ENCODE data around the gene TSPYL4.
A peak's percentile ranks its signal among the peaks of the same experiment; 100 is the strongest.

Gene TSPYL4

DNA sequence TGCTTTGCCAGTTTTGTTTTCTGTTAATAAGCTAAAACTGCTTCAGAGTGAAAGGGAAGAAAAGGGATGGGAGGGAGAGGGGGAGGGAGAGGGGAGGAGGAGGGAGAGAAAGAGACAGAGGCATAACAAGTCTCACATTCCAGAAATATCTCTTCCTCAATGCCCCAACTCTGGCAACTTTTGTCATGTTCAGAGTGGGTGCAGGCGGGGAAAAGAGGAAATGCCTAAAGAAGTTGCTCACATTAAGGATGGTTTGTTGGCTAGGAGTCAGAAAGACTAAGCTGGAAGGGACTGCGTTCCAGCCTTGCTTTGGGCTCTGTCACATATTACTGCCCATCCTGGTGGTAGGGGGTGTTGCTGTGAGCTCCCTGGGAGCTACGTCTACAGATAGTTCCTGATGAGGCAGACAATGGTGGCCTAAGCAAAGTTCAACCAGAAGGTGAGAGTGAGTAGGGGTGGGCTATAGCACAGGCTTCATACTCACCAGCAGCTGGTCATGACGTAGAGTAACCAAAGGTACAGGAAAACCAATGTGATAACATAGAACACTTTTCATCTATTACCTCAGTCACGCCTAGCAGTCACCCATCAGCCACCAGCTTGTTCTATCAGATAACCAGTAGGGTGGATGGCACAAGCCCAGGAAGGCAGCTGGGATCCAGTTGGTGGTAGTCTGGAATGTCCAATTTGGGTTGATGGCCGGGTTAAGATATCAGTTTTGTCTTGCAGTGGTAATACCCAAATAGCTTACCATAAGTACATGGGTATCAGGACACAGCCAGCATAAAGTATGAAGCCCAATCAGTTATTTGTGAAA, 2.1 kb downstream of the TSPYL4 start:
- H3K4me2 ChIP-seq, result peak overlapping the region; percentile 85 to 99 (median 95)
- H3K4me3 ChIP-seq, result peak overlapping the region in 9 of 10 experiments; percentile 11 to 98 (median 49); a peak in 7 of 20 replicates
- no peak for TF ChIP-seq Cebpa-rat (IDR thresholded peaks at IDR 0.05)

DNA sequence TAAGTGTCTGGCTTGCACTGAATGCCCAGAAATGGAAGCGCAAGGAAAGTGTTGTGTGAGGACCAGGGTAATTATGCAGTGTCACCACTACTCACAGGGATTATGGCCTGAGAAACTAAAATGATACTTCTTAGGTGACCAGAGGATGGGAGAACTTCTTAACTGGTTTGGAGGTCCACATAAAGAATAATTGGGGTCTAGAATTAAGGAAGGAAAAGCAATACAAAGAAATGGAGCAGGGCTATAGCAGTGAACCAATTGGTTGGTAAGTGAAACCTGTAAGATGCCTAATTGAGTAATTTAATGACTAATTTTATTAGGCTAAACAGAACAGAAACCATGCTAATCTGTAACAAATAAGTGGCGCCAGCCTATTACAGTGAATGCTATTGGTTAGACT, 5.3 kb downstream of the TSPYL4 start:
- Histone ChIP-seq H4K20me1 (peaks cover 0 to 9% (median 0%) of the 10 kb centered on the region in 11 experiments; a peak in 4 of 22 replicates), H3K9ac (no peak overlapping the region), H3K36me3 (peaks cover 0 to 18% (median 7%) of the 10 kb centered on the region in 11 experiments; a peak in 11 of 22 replicates), H3K4me2 (no peak overlapping the region), H3K9me3 (replicated peaks in 1 of 11) (no peaks in the 10 kb centered on the region), H3K4me1 (peaks cover 31 to 42% (median 38%) of the 10 kb centered on the region in 10 experiments), H3K27ac (no peak overlapping the region), H3K27me3 (no peaks in the 10 kb centered on the region), H3K4me3 (no peak overlapping the region)
- no peak for TF ChIP-seq Cebpa-rat (IDR thresholded peaks at IDR 0.05)

More for the DNA sequence above, 2.1 kb downstream of the TSPYL4 start:
- peak overlapping the region in 4 of 11 experiments; percentile 1 to 32 (median 30); a peak in 2 of 22 replicates for H3K9ac ChIP-seq
- H3K27me3 ChIP-seq, result no peaks in the 10 kb centered on the region
- peaks cover 0 to 13% (median 6%) of the 10 kb centered on the region in 11 experiments; a peak in 7 of 22 replicates for H3K36me3 ChIP-seq
- no peaks in the 10 kb centered on the region for H3K9me3 ChIP-seq (replicated peaks in 1 of 11)
- H3K4me1 ChIP-seq, result peaks cover 42 to 58% (median 51%) of the 10 kb centered on the region in 10 experiments
- H3K27ac ChIP-seq, result no peak overlapping the region
- H4K20me1 ChIP-seq, result peaks cover 0 to 9% (median 0%) of the 10 kb centered on the region in 11 experiments; a peak in 4 of 22 replicates

DNA sequence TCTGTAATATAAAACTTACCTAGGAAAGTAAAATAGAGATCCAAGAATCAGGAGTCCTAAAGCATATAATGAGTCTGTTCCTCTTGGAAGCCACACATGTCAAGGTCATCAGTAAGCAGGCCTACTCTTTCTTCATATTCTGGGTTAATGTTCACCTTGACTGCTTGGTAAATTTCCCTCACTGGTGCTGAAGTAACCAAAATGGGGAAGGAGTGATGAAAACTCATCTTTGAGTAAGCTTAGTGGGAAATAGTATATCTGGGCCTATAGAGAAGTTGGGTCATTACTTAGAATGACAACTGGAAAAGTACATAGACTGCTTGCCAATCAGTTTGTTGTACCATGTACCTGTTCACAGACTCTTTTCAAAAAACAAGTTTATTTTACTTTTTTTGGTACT, 6.6 kb downstream of the TSPYL4 start:
- Histone ChIP-seq H3K4me3 (no peak overlapping the region), H3K36me3 (peaks cover 0 to 18% (median 6%) of the 10 kb centered on the region in 11 experiments; a peak in 11 of 22 replicates), H3K4me2 (no peak overlapping the region), H3K9ac (no peak overlapping the region), H3K27ac (no peak overlapping the region), H4K20me1 (peaks cover 0 to 9% (median 0%) of the 10 kb centered on the region in 11 experiments; a peak in 4 of 22 replicates), H3K4me1 (peaks cover 21 to 32% (median 28%) of the 10 kb centered on the region in 10 experiments), H3K9me3 (replicated peaks in 1 of 11) (no peaks in the 10 kb centered on the region), H3K27me3 (no peaks in the 10 kb centered on the region)
- TF ChIP-seq Cebpa-rat (IDR thresholded peaks at IDR 0.05), result no peak

DNA sequence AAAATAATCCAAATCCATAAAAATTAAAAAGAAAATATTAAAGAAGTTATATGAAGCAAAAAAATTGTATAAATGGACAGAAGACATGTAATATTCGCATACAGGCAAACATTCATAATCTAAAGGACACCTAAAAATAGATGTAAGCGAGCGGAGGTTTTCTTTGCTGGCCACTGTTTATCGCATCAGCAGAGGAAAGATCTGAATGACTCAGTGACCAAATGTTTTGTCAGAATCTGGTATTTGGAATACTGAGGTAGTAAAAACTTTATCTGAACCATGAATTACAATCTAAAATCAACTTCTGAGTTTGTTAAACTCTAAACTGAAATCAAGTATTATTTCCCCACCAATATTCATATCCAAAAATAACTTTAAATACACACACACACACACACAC, 7.8 kb downstream of the TSPYL4 start:
- Histone ChIP-seq H3K4me1 (peaks cover 9 to 20% (median 16%) of the 10 kb centered on the region in 10 experiments), H4K20me1 (peaks cover 0 to 7% (median 0%) of the 10 kb centered on the region in 11 experiments; a peak in 4 of 22 replicates), H3K27ac (no peak overlapping the region), H3K9ac (no peak overlapping the region), H3K9me3 (replicated peaks in 1 of 11) (no peaks in the 10 kb centered on the region), H3K36me3 (peaks cover 0 to 12% (median 0%) of the 10 kb centered on the region in 11 experiments; a peak in 6 of 22 replicates), H3K4me2 (no peak overlapping the region), H3K27me3 (no peaks in the 10 kb centered on the region), H3K4me3 (no peak overlapping the region)
- TF ChIP-seq Cebpa-rat (IDR thresholded peaks at IDR 0.05), result no peak

DNA sequence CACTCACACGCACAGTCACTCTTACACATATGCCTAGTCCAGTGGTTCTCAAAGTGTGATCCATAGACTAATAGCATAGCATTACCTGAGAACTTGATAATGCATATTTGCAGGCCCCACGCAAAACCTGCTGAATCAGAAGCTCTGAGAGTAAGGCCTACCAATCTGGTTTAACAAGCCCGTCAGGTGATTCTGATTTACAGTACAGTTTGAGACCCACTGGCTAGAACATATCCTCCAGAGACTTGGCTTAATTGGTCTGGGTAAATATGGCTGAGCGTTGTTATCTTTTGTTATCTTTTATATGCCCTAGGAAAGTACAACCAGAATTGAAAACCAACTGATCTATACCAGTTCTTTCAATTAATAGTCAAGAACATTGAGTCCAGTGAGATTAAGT, 9.6 kb downstream of the TSPYL4 start:
- Histone ChIP-seq H3K27me3 (no peaks in the 10 kb centered on the region), H4K20me1 (no peaks in the 10 kb centered on the region), H3K36me3 (peaks cover 0 to 16% (median 2%) of the 10 kb centered on the region in 11 experiments; a peak in 9 of 22 replicates), H3K9ac (no peak overlapping the region), H3K9me3 (replicated peaks in 1 of 11) (no peaks in the 10 kb centered on the region), H3K4me1 (peaks cover 0 to 2% (median 0%) of the 10 kb centered on the region in 10 experiments; a peak in 1 of 20 replicates), H3K4me3 (no peak overlapping the region), H3K27ac (no peak overlapping the region), H3K4me2 (no peak overlapping the region)
- TF ChIP-seq Cebpa-rat (IDR thresholded peaks at IDR 0.05), result no peak

DNA sequence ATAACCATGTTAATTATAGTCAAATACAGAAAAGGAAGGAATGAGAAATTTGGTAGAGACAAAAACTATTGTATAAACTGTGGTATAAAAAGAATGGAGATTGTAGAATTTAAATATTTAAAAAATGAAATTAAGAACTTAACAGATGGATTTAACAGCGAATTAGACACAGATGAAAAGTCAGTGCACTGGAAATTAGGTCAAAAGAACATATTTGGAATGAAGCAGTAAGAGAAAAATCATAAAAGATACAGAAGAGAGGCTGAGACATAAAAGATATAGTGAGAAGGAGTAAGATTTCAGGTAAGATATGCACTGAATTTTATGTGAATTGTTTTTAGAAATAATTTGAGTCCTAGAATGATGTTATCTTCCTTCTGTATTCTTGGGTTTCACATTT, 14.0 kb downstream of the TSPYL4 start:
- Histone ChIP-seq H4K20me1 (no peaks in the 10 kb centered on the region), H3K27ac (no peak overlapping the region), H3K4me2 (no peak overlapping the region), H3K4me3 (no peak overlapping the region), H3K4me1 (no peaks in the 10 kb centered on the region), H3K27me3 (no peaks in the 10 kb centered on the region), H3K9ac (no peak overlapping the region), H3K9me3 (replicated peaks in 1 of 11) (no peaks in the 10 kb centered on the region), H3K36me3 (peaks cover 0 to 45% (median 11%) of the 10 kb centered on the region in 11 experiments; a peak in 12 of 22 replicates)
- TF ChIP-seq Cebpa-rat (IDR thresholded peaks at IDR 0.05), result no peak

DNA sequence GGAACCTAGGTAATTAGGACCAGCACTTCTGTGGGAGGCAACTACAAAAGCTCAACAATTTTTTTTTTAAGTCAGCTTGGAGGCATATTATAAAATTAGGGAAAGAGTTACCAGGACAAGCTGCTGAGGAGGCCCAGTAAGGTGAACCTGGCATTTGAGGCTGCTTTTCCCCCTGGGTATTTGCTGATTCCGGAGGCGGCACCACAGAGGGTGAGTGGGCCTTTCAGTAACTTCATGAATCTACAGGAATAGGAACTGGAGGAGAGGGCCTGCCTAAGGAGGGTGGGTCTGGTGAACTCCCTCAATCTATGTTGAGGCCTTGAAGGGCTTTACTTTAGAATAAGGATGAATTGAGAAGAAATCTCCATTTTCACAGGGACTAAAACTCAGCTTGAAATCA, 14.6 kb downstream of the TSPYL4 start:
- Histone ChIP-seq H3K4me2 (no peak overlapping the region), H3K9ac (no peak overlapping the region), H3K27ac (no peak overlapping the region), H3K27me3 (no peaks in the 10 kb centered on the region), H3K4me1 (no peaks in the 10 kb centered on the region), H3K36me3 (peaks cover 0 to 40% (median 11%) of the 10 kb centered on the region in 11 experiments; a peak in 12 of 22 replicates), H3K4me3 (no peak overlapping the region), H4K20me1 (no peaks in the 10 kb centered on the region), H3K9me3 (replicated peaks in 1 of 11) (no peaks in the 10 kb centered on the region)
- TF ChIP-seq Cebpa-rat (IDR thresholded peaks at IDR 0.05), result no peak

DNA sequence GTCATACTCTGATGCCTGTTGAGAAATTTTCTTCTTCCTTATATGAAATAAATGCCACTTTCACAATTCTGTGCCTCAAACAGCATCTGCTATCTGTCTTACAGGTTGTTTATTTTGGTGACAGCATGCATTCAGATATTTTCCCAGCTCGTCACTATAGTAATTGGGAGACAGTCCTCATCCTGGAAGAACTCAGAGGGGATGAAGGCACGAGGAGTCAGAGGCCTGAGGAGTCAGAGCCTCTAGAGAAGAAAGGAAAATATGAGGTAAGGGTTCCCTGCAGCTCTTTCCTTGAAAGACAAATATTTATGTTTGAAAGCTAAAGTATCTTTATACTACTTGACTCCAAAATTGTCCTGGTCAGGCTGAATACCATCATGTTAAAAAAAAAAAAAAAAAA, 15.8 kb downstream of the TSPYL4 start:
- no peak overlapping the region for H3K9ac ChIP-seq
- no peaks in the 10 kb centered on the region for H3K4me1 ChIP-seq
- H3K36me3 ChIP-seq, result peaks cover 0 to 36% (median 11%) of the 10 kb centered on the region in 11 experiments; a peak in 12 of 22 replicates
- no peak overlapping the region for H3K27ac ChIP-seq
- H3K4me3 ChIP-seq, result no peak overlapping the region
- H3K27me3 ChIP-seq, result no peaks in the 10 kb centered on the region
- H3K4me2 ChIP-seq, result no peak overlapping the region
- H3K9me3 ChIP-seq (replicated peaks in 1 of 11), result no peaks in the 10 kb centered on the region
- no peak for TF ChIP-seq Cebpa-rat (IDR thresholded peaks at IDR 0.05)
- H4K20me1 ChIP-seq, result no peaks in the 10 kb centered on the region

DNA sequence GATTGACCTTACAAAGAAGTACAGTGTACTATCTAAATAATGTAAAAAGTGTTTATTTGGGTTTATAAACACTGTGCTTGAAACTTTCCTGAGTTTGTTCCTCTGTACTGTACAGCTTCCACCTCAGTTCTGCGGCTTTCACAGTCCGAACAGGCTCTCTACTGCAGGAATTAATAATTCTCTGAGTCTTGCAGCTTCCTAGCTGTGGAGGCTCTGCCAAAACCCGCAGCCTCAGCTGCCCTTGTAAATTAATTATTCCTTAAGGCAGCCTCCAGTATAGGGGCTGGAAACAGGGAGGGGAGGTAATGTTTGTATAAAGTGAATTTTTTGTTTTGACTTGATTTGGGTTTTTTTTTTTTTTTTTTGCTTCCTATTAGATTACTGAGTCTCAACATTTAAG, 19.2 kb downstream of the TSPYL4 start:
- no peak overlapping the region for H3K27ac ChIP-seq

More for the DNA sequence above, 19.2 kb downstream of the TSPYL4 start:
- Histone ChIP-seq H3K36me3 (peaks cover 0 to 36% (median 11%) of the 10 kb centered on the region in 11 experiments; a peak in 12 of 22 replicates), H3K9ac (no peak overlapping the region), H3K4me2 (no peak overlapping the region), H3K4me3 (no peak overlapping the region), H3K27me3 (no peaks in the 10 kb centered on the region), H3K4me1 (no peaks in the 10 kb centered on the region), H4K20me1 (no peaks in the 10 kb centered on the region), H3K9me3 (replicated peaks in 1 of 11) (no peaks in the 10 kb centered on the region)
- no peak for TF ChIP-seq Cebpa-rat (IDR thresholded peaks at IDR 0.05)
